Type B pancreatic cell (in vitro differentiated cells): Measurements from ENCODE around the gene EHD1. TPM values are rescaled to one million over a fixed set of nuclear protein-coding genes. Genes with fewer than 3 reads are reported as not detected.
A peak's percentile ranks its signal among the peaks of the same experiment; 100 is the strongest.

ENCODE experiments used
- DNase-seq: peaks from one replicate; pipeline ENCODE4 v3.0.0; 2021; ENCODE audit warnings: mixed read lengths; ENCODE audit not compliant: unreplicated experiment; ENCODE audit errors: extremely low spot score
- H3K27ac Mint-ChIP-seq: 2 replicates; pipeline ENCODE4 v1.8.0; 2021; ENCODE audit warnings: mild to moderate bottlenecking, mixed read lengths
- H3K27me3 Mint-ChIP-seq: 2 replicates; pipeline ENCODE4 v1.8.0; 2021; ENCODE audit warnings: mixed read lengths
- H3K36me3 Mint-ChIP-seq: 2 replicates; pipeline ENCODE4 v1.8.0; 2021; ENCODE audit warnings: mixed read lengths
- H3K4me1 Mint-ChIP-seq: one replicate; pipeline ENCODE4 v1.8.0; 2021; ENCODE audit warnings: mixed read lengths; ENCODE audit not compliant: unreplicated experiment
- H3K4me3 Mint-ChIP-seq: 2 replicates; pipeline ENCODE4 v1.8.0; 2021; ENCODE audit warnings: mild to moderate bottlenecking, mixed read lengths
- H3K9me3 Mint-ChIP-seq: 2 replicates; pipeline ENCODE4 v1.8.0; 2021; ENCODE audit warnings: mixed read lengths
- CTCF ChIP-seq: fragments of 200-600 bp; sonication (generic); conservative IDR thresholded peaks from 2 replicates; pipeline ENCODE4 v1.5.0; 2021; ENCODE audit warnings: antibody characterized with exemption, mild to moderate bottlenecking
- total RNA-seq: library from RNA; stranded (reverse); gene quantifications from 2 replicates; pipeline ENCODE4 v1.2.1, GENCODE V29; 2021; ENCODE audit warnings: low replicate concordance

The EHD1 gene
- total RNA-seq, 1 donor from 2014 or later, result 86.6 TPM

GRCh38 chr11:64862987-64863390 is 15.4 kb downstream of the EHD1 start:
- H3K27ac Mint-ChIP-seq, result peak overlapping the region; percentile 58
- no peak for TF ChIP-seq CTCF
- peaks cover 6% of the 10 kb centered on the region for H3K9me3 Mint-ChIP-seq
- DNase-seq, result no peak
- H3K4me1 Mint-ChIP-seq, result peaks cover 29% of the 10 kb centered on the region
- H3K4me3 Mint-ChIP-seq, result no peak overlapping the region
- H3K27me3 Mint-ChIP-seq, result no peaks in the 10 kb centered on the region
- H3K36me3 Mint-ChIP-seq, result peaks cover 16% of the 10 kb centered on the region

DNA sequence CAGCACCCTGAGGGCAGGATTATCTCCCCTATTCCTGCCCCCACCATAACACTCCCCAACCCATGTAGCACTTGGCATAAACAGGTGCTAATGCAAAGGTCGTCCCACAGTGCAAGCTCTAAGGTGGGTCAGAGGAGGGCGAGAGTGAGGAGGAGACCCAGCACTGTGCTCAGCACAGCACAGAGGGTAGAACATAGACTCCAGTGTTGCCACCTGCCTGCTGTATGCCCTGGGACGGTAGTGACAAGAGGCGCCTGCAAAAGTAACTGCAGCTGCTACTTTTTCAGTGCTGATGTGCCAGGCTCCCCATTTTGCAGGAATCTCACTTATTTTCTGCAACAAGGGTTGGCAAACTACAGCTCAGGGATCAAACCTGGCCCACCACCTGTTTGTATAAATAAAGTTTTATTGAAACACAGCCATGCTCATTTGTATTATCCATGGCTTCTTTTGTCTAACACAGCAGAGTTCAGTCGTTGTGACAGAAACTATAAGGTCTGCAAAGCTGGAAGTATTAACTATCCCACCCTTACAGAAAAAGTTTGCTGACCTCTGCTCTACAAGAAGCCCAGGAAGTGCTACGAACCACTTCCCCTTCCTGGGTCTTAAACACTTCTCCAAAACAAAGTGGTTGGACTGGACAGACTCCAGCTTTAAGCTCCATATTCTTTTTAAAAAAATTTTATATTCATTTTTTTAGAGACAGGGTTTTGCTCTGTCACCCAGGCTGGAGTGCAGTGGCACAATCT is 17.0 kb downstream of the EHD1 start:
- H3K9me3 Mint-ChIP-seq, result peaks cover 6% of the 10 kb centered on the region
- DNase-seq, result no peak
- peak overlapping the region; percentile 42 for H3K27ac Mint-ChIP-seq
- peaks cover 12% of the 10 kb centered on the region for H3K36me3 Mint-ChIP-seq
- peaks cover 26% of the 10 kb centered on the region for H3K4me1 Mint-ChIP-seq
- H3K27me3 Mint-ChIP-seq, result no peaks in the 10 kb centered on the region
- no peak for TF ChIP-seq CTCF
- H3K4me3 Mint-ChIP-seq, result no peak overlapping the region

- H3K4me1 Mint-ChIP-seq, result peaks cover 15% of the 10 kb centered on the region
- no peaks in the 10 kb centered on the region for H3K27me3 Mint-ChIP-seq
- no peak overlapping the region for H3K4me3 Mint-ChIP-seq
- H3K9me3 Mint-ChIP-seq, result no peaks in the 10 kb centered on the region
- peak overlapping the region; percentile 34 for H3K27ac Mint-ChIP-seq
- no peak for DNase-seq
- TF ChIP-seq CTCF, result no peak
- H3K36me3 Mint-ChIP-seq, result peaks cover 4% of the 10 kb centered on the region
Measured at GRCh38 chr11:64859542-64860414, 18.6 kb downstream of the EHD1 start.

DNA sequence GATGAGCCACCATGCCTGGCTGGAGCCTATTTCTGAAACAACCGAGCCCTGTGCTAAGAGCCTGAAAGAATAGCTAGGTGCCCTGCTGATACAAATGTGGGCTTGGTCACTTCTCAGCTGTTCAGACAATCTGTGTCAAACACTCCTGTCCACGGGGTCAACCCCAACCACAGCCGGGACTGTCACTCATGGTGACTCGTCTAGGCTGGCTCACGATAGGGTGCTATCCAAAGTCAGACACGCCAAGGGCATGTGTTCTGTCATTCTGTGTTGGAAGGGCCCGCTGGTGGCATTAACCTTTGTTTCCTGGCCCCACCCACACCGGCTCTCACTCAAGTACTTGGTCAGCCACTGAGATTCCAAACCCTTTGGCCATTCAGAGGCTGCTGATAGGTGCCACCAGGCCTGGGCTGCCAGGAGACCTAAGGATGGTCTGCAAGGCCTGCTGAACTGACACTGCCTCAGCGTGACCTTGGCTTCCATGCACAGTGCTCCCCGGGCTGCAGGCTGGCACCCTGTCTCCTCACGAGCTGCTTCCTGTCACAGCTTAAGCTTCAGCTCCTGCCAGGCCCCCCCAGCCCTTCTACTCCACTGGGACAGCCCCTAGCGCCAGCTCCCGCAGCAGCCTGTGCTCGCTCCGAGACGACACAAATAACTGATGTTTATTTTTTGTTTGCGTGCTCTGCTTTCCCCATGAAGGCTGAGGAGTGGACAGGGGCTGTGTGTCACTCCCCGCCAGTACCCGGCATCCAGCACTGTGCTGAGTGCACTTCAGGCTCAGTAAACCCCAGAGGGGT is 19.8 kb downstream of the EHD1 start:
- peaks cover 4% of the 10 kb centered on the region for H3K36me3 Mint-ChIP-seq
- no peaks in the 10 kb centered on the region for H3K27me3 Mint-ChIP-seq
- H3K4me3 Mint-ChIP-seq, result no peak overlapping the region
- H3K4me1 Mint-ChIP-seq, result peaks cover 12% of the 10 kb centered on the region
- no peak for TF ChIP-seq CTCF
- DNase-seq, result no peak
- H3K9me3 Mint-ChIP-seq, result no peaks in the 10 kb centered on the region
- no peak overlapping the region for H3K27ac Mint-ChIP-seq

DNA sequence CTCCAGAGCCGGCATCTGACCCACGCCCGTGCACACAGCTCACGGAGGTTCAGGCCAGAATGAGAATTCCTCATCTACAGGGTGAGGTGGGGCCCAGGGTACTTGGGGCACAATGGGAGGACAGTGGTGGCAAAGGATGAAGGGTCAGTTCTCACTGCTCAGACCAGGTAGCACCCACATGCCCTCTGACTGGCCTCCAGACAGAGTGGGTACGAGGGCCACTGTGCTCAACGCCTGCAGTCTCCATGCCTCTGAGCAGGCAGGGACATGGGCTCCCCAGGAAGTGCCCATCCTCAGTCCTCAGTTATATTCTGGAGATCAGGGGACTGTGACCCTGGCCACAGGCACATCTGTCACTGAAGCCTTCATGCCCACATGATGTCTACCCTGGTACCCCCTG is 20.9 kb downstream of the EHD1 start:
- no peak overlapping the region for H3K4me3 Mint-ChIP-seq
- H3K36me3 Mint-ChIP-seq, result peaks cover 4% of the 10 kb centered on the region
- no peak for DNase-seq
- peaks cover 5% of the 10 kb centered on the region for H3K4me1 Mint-ChIP-seq
- H3K9me3 Mint-ChIP-seq, result no peaks in the 10 kb centered on the region
- no peak overlapping the region for H3K27ac Mint-ChIP-seq
- no peak for TF ChIP-seq CTCF
- no peaks in the 10 kb centered on the region for H3K27me3 Mint-ChIP-seq
